ENCODE measurements around the gene SH3RF3.

GRCh38 chr2:109129356-109129920 is 433 bp downstream of the SH3RF3 start:
- no peak for TF ChIP-seq CTCF (IDR thresholded peaks at IDR 0.05)
- no peak for TF ChIP-seq SIN3A (IDR thresholded peaks at IDR 0.05; ENCODE audit: borderline replicate concordance, insufficient read depth, low read depth, low read length)
- TF ChIP-seq TCF7L2 (IDR thresholded peaks at IDR 0.05; ENCODE audit: low read depth, low read length) = no peak
- TF ChIP-seq POLR2AphosphoS5 (IDR thresholded peaks at IDR 0.05; ENCODE audit: low read depth, low read length) = no peak
- no peak for TF ChIP-seq REST (IDR thresholded peaks at IDR 0.05; ENCODE audit: insufficient read depth in 1 of 2, low read depth in 2 of 2, low read length in 1 of 2)

All from Panc1 (cell line).